Prostate gland (tissue), 2 donors: Measurements from ENCODE around the gene RARA.

Source experiments
- POLR2A ChIP-seq: fragments of 450-650 bp; IDR thresholded peaks from one replicate; pipeline ENCODE4 v1.6.1; 2016; ENCODE audit warnings: antibody characterized with exemption, mild to moderate bottlenecking
- POLR2AphosphoS5 ChIP-seq: sonication (generic); formaldehyde crosslinking; IDR thresholded peaks from one replicate; pipeline ENCODE4 v1.6.1; 2017; ENCODE audit warnings: antibody characterized with exemption
- TF ChIP-seq, protein P1 (sequence below), 4 experiments: fragments of 200-600 bp in 2 of 4; fragments of 450-650 bp in 2 of 4; sonication (generic) in 2 of 4; IDR thresholded peaks; 1 replicate in 3 of 4; 2 replicates in 1 of 4; pipeline ENCODE4 v1.5.1; 2016 to 2019; ENCODE audit warnings: antibody characterized with exemption in 4 of 4, mild to moderate bottlenecking in 2 of 4, moderate library complexity in 2 of 4

DNA sequence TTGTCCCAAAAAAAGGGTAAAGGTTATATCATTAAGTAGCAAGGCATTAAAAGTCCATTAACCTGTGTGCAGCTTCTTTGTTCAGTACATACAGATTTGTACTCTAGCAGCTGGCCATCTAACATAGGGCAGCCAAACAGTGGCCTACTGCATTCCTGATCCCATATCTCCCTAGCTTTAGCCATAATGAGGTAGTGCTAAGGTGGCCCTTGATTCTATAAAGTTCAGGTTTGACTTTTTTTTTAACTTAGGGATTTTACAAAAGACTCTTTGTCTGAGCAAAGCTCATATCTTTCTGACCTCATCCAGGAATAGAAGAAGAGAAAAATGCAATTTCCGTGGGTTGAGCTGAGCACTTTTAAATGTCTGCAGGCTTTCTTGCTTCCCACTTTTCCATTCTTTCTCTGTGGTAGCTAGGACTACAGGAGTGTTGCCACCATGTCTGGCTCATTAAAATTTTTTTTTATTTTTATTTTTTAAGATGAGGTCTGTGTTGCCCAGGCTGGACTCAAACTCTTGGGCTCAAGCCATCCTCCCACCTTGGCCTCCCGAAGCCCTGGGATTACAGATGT is 40.8 kb upstream of the RARA start:
- TF ChIP-seq POLR2A: no peak
- no peak for TF ChIP-seq POLR2AphosphoS5
- TF ChIP-seq, protein P1, sequence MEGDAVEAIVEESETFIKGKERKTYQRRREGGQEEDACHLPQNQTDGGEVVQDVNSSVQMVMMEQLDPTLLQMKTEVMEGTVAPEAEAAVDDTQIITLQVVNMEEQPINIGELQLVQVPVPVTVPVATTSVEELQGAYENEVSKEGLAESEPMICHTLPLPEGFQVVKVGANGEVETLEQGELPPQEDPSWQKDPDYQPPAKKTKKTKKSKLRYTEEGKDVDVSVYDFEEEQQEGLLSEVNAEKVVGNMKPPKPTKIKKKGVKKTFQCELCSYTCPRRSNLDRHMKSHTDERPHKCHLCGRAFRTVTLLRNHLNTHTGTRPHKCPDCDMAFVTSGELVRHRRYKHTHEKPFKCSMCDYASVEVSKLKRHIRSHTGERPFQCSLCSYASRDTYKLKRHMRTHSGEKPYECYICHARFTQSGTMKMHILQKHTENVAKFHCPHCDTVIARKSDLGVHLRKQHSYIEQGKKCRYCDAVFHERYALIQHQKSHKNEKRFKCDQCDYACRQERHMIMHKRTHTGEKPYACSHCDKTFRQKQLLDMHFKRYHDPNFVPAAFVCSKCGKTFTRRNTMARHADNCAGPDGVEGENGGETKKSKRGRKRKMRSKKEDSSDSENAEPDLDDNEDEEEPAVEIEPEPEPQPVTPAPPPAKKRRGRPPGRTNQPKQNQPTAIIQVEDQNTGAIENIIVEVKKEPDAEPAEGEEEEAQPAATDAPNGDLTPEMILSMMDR (IDR thresholded peaks at IDR 0.05): no peak
